Kidney (tissue), 14 donors: ENCODE results near the gene APOL4. TPM values are rescaled to one million over a fixed set of nuclear protein-coding genes. Genes with fewer than 3 reads are reported as not detected.

Experiments used
- DNase-seq, 5 donors: peaks; one replicate each; pipeline ENCODE4 v3.0.0-alpha.2; 2013 to 2020
- FAIRE-seq: peaks from 2 replicates; lab custom pipeline; 2012; peaks lifted over from hg19 to GRCh38; lab: Jason Lieb, UNC
- H3K27ac ChIP-seq, 2 donors: one replicate each; pipeline ENCODE4 v1.7.0; 2013; ENCODE audit warnings: low read depth in 2 of 2, low read length in 2 of 2, inconsistent platforms in 1 of 2
- H3K27me3 ChIP-seq: one replicate; pipeline ENCODE4 v1.7.1; 2013; ENCODE audit warnings: low read length, inconsistent platforms; ENCODE audit not compliant: control insufficient read depth, insufficient read depth
- H3K36me3 ChIP-seq, 3 donors: one replicate each; pipeline versions ENCODE4 v1.7.0 to v1.7.1; 2013; ENCODE audit warnings: low read length in 3 of 3, control low read depth in 1 of 3, inconsistent platforms in 1 of 3; ENCODE audit not compliant: insufficient read depth in 3 of 3, control insufficient read depth in 2 of 3
- H3K4me1 ChIP-seq, 3 donors: one replicate each; pipeline versions ENCODE4 v1.7.0 to v1.7.1; 2013; ENCODE audit warnings: low read length in 3 of 3, inconsistent platforms in 1 of 3, low read depth in 1 of 3; ENCODE audit not compliant: control insufficient read depth in 2 of 3, insufficient read depth in 2 of 3
- H3K4me3 ChIP-seq, 3 donors: one replicate each; pipeline versions ENCODE4 v1.7.0 to v1.8.1; 2013; ENCODE audit warnings: low read length in 3 of 3, control low read depth in 1 of 3, inconsistent platforms in 1 of 3
- H3K9ac ChIP-seq, 3 donors: one replicate each; pipeline versions ENCODE4 v1.7.0 to v1.7.1; 2013; ENCODE audit warnings: low read length in 3 of 3, control low read depth in 1 of 3, inconsistent platforms in 1 of 3
- H3K9me3 ChIP-seq, 3 donors: one replicate each; pipeline versions ENCODE4 v1.7.0 to v1.7.1; 2013; ENCODE audit warnings: low read length in 3 of 3, control low read depth in 1 of 3, inconsistent platforms in 1 of 3; ENCODE audit not compliant: control insufficient read depth in 2 of 3, insufficient read depth in 1 of 3
- CTCF ChIP-seq: IDR thresholded peaks from 3 replicates; pipeline ENCODE4 v1.5.1; 2012; ENCODE audit warnings: mild to moderate bottlenecking, moderate library complexity, borderline replicate concordance; ENCODE audit not compliant: insufficient read depth; ENCODE audit errors: extremely low read depth
- intact Hi-C: fragments of 100-400 bp; cut with DNase I; formaldehyde crosslinking; loops from one replicate; pipeline ENCODE4 v1.11.1; 2022
- polyA plus RNA-seq: library from polyadenylated mRNA; stranded (reverse); fragments of 350-450 nt; fragmentation: Illumina TruSeq; extraction: RNeasy Lipid Tissue Mini Kit (QIAGEN cat#74804); gene quantifications from one replicate; pipeline ENCODE4 v1.2.3, GENCODE V29; 2014; ENCODE audit warnings: low read depth, low replicate concordance; ENCODE audit not compliant: insufficient read depth
- total RNA-seq: library from RNA; stranded (reverse); fragmentation: NEBNext Ultra II Directional; extraction: Animal tissue kit (Norgen Biotek cat#: 25700); gene quantifications from one replicate; pipeline ENCODE4 v1.2.1, GENCODE V29; 2021
- donor health status: control.
- donor health status: control.
- donor health status: control.
- donor health status: control.
- donor health status: control.
- donor health status: DM: yes; HTN: yes; CAD: no.
- donor health status: Normal renal cell carcinoma (clear cell type).

APOL4 gene
- total and polyA plus RNA-seq, 2 donors from 2014 or later: 6.1 to 8.7 TPM

GRCh38 chr22:36236388-36237319, 35.0 kb upstream of the APOL4 start:
- Histone ChIP-seq H3K4me1 (peaks cover 2 to 18% (median 9%) of the 10 kb centered on the region in 3 donors), H3K4me3 (peak overlapping the region in 2 of 3 donors; percentile 15 to 99), H3K9ac (no peak overlapping the region), H3K27me3 (no peaks in the 10 kb centered on the region), H3K9me3 (no peaks in the 10 kb centered on the region), H3K36me3 (peaks cover 0 to 6% (median 4%) of the 10 kb centered on the region in 3 donors), H3K27ac (no peak overlapping the region)
- DNase-seq: peak in 1 of 5 donors; percentile 30
- intact Hi-C loops: no loop called here
- TF ChIP-seq CTCF: no peak
- FAIRE-seq: no peak

- intact Hi-C loops: no loop called here
- DNase-seq (no peak), FAIRE-seq (no peak)
- Histone ChIP-seq H3K27ac (no peak overlapping the region), H3K4me3 (no peak overlapping the region), H3K4me1 (peaks cover 2 to 18% (median 9%) of the 10 kb centered on the region in 3 donors), H3K36me3 (peaks cover 0 to 8% (median 8%) of the 10 kb centered on the region in 3 donors), H3K9ac (no peak overlapping the region), H3K27me3 (no peaks in the 10 kb centered on the region), H3K9me3 (no peaks in the 10 kb centered on the region)
- TF ChIP-seq CTCF: no peak
Measured at GRCh38 chr22:36235585-36235984, 34.0 kb upstream of the APOL4 start.

GRCh38 chr22:36234919-36235318, 33.3 kb upstream of the APOL4 start:
- H3K27me3 ChIP-seq: no peaks in the 10 kb centered on the region
- FAIRE-seq: no peak
- H3K36me3 ChIP-seq: peaks cover 2 to 10% (median 10%) of the 10 kb centered on the region in 3 donors
- H3K4me1 ChIP-seq: peaks cover 2 to 18% (median 9%) of the 10 kb centered on the region in 3 donors
- no peaks in the 10 kb centered on the region for H3K9me3 ChIP-seq
- no peak overlapping the region for H3K4me3 ChIP-seq
- DNase-seq: no peak
- no peak overlapping the region for H3K27ac ChIP-seq
- intact Hi-C loops: no loop called here
- TF ChIP-seq CTCF: no peak
- H3K9ac ChIP-seq: no peak overlapping the region
